Endothelial cell of coronary artery (primary cell): Measurements from ENCODE around the gene PUM1. TPM values are rescaled to one million over a fixed set of nuclear protein-coding genes. Genes with fewer than 3 reads are reported as not detected.

Source experiments
- total RNA-seq: library from RNA; depleted of rRNA; stranded (reverse); fragments of >200 nt; gene quantifications from 2 replicates; pipeline ENCODE4 v1.2.3, GENCODE V29; 2014

The PUM1 gene, protein sequence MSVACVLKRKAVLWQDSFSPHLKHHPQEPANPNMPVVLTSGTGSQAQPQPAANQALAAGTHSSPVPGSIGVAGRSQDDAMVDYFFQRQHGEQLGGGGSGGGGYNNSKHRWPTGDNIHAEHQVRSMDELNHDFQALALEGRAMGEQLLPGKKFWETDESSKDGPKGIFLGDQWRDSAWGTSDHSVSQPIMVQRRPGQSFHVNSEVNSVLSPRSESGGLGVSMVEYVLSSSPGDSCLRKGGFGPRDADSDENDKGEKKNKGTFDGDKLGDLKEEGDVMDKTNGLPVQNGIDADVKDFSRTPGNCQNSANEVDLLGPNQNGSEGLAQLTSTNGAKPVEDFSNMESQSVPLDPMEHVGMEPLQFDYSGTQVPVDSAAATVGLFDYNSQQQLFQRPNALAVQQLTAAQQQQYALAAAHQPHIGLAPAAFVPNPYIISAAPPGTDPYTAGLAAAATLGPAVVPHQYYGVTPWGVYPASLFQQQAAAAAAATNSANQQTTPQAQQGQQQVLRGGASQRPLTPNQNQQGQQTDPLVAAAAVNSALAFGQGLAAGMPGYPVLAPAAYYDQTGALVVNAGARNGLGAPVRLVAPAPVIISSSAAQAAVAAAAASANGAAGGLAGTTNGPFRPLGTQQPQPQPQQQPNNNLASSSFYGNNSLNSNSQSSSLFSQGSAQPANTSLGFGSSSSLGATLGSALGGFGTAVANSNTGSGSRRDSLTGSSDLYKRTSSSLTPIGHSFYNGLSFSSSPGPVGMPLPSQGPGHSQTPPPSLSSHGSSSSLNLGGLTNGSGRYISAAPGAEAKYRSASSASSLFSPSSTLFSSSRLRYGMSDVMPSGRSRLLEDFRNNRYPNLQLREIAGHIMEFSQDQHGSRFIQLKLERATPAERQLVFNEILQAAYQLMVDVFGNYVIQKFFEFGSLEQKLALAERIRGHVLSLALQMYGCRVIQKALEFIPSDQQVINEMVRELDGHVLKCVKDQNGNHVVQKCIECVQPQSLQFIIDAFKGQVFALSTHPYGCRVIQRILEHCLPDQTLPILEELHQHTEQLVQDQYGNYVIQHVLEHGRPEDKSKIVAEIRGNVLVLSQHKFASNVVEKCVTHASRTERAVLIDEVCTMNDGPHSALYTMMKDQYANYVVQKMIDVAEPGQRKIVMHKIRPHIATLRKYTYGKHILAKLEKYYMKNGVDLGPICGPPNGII
- total RNA-seq, result 64.9 and 90.3 TPM in 2 replicates

DNA sequence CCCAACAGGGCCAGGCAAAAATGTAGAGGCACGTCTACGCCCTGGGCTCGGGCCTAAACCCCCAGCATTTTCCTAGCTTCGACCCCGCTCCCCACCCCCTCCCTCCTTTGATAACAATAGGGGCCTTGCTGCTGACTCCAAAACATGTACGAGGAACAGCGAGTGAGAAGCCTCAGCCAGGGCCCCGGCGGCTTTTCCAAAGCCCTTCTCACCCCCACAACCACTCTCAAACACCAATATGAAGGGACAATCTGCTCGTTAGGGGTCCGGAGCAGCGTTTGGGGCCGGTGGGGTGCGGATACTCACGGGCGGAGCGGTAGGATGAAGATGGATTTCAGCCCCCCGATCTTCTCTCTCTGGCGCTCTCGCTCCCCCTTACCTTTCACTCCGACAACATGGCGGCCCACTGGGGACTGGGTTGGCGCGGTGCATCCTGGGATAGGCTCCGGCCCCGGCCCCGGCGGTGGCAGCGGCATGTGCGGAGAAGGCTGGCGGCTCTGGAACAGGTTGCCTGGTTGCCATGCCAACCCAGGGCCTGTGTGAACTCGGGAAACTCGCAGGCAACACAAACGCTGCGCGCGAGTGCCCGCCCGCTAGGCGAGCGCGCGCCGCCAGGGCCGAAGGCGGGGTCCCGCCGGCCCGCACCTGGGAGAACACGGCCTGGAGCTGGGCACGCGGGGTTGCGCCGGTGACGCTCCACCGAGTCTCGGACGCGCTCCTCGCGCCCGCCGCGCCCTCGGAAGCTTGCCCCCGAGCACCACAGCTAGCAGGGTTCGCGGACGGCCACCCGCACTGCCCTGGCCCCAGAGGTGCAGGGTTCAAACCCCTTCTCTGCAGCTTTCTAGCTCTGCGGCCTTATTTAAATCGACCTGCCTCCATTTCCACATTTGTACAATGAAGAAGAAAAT is at the start of gene PUM1:
Gene PUM1 (minus strand): TSS at position 408 of the 908 bp plus-strand sequence. CDS start 6,151 bp downstream, outside the sequence.

GRCh38 chr1:30908696-30909364 is 156.7 kb downstream of the PUM1 start, which contains the start of gene SDC3:
TSS of gene SDC3 (minus strand) at chr1:30908758. CDS start at chr1:30908586, 172 bp downstream.

Other genes with a start within 250 kb of the PUM1 start
- 8.9 and 11.8 TPM in 2 replicates for gene SDC3, start 157.0 kb downstream of the PUM1 start, total RNA-seq
- under 0.01 TPM in 1 of 2 replicates, not detected in the other for gene NKAIN1, start 174.2 kb upstream of the PUM1 start, total RNA-seq
- gene SNRNP40, start 231.1 kb upstream of the PUM1 start, total RNA-seq, result 124 and 182 TPM in 2 replicates
- gene ZCCHC17, start 231.3 kb upstream of the PUM1 start, total RNA-seq, result 30.1 and 48.2 TPM in 2 replicates